Endodermal cell (in vitro differentiated cells): ENCODE results near the gene ACTL8. TPM values are rescaled to one million over a fixed set of nuclear protein-coding genes. Genes with fewer than 3 reads are reported as not detected.

Source experiments
- DNase-seq: peaks from one replicate; pipeline ENCODE4 v3.0.0-alpha.2; 2017
- H3K27ac ChIP-seq: 2 replicates; pipeline ENCODE4 v1.5.1; 2013; ENCODE audit warnings: mild to moderate bottlenecking, low read depth, low read length, moderate library complexity
- H3K27me3 ChIP-seq: 2 replicates; pipeline ENCODE4 v1.6.1; 2013; ENCODE audit warnings: mild to moderate bottlenecking, low read length, moderate library complexity; ENCODE audit not compliant: insufficient read depth, control insufficient read depth, poor library complexity, severe bottlenecking
- H3K36me3 ChIP-seq: 2 replicates; pipeline ENCODE4 v1.7.0; 2013; ENCODE audit warnings: mild to moderate bottlenecking, low read length, moderate library complexity; ENCODE audit not compliant: control insufficient read depth, insufficient read depth
- H3K4me1 ChIP-seq: one replicate; pipeline ENCODE4 v1.7.0; 2013; ENCODE audit warnings: low read length; ENCODE audit not compliant: control insufficient read depth, insufficient read depth
- H3K4me3 ChIP-seq: 2 replicates; pipeline ENCODE4 v1.5.1; 2013; ENCODE audit warnings: mild to moderate bottlenecking, low read length, moderate library complexity
- H3K9ac ChIP-seq: 2 replicates; pipeline ENCODE4 v1.6.1; 2013; ENCODE audit warnings: mild to moderate bottlenecking, low read length, moderate library complexity; ENCODE audit not compliant: poor library complexity, severe bottlenecking; ENCODE audit errors: extremely low read depth
- H3K9me3 ChIP-seq: 2 replicates; pipeline ENCODE4 v1.6.1; 2013; ENCODE audit warnings: mild to moderate bottlenecking, low read length, moderate library complexity; ENCODE audit not compliant: control insufficient read depth
- H3K27ac Mint-ChIP-seq: 2 replicates; pipeline ENCODE4 v1.8.0; 2020; ENCODE audit warnings: mixed read lengths
- H3K27me3 Mint-ChIP-seq: 2 replicates; pipeline ENCODE4 v1.8.0; 2021; ENCODE audit warnings: mild to moderate bottlenecking, mixed read lengths; ENCODE audit not compliant: insufficient read depth
- H3K36me3 Mint-ChIP-seq: 2 replicates; pipeline ENCODE4 v1.8.0; 2020; ENCODE audit warnings: low read depth, mixed read lengths
- H3K4me1 Mint-ChIP-seq: 2 replicates; pipeline ENCODE4 v1.8.0; 2020; ENCODE audit warnings: mixed read lengths
- H3K4me3 Mint-ChIP-seq: 2 replicates; pipeline ENCODE4 v1.8.0; 2020; ENCODE audit warnings: mild to moderate bottlenecking, moderate library complexity, mixed read lengths
- H3K9me3 Mint-ChIP-seq: 2 replicates; pipeline ENCODE4 v1.8.0; 2020; ENCODE audit warnings: mild to moderate bottlenecking, mixed read lengths
- WGBS, 2 experiments: methylation state at CpG; one replicate each; pipeline versions ENCODE4 v1.1.5 to v1.1.7; 2013; ENCODE audit warnings: missing lambda C conversion rate in 2 of 2, mixed read lengths in 1 of 2; ENCODE audit not compliant: insufficient coverage in 1 of 2, insufficient read length in 1 of 2; 5-methylcytosine and 5-hydroxymethylcytosine counted together
- total RNA-seq, 2 donors: library from RNA; stranded (reverse); fragmentation: NEBNext Ultra II Directional in 1 of 2; extraction: Animal tissue kit (Norgen Biotek cat#: 25700) in 1 of 2; gene quantifications; 2 replicates in 1 of 2; 3 replicates in 1 of 2; pipeline ENCODE4 v1.2.1, GENCODE V29; 2021
- TF ChIP-seq, protein P1 (sequence below): fragments of 200-600 bp; sonication (generic); conservative IDR thresholded peaks from 2 replicates; pipeline ENCODE4 v1.5.0; 2021; ENCODE audit warnings: antibody characterized with exemption, mild to moderate bottlenecking

The ACTL8 gene
- total RNA-seq, 2 donors from 2014 or later = not detected

DNA sequence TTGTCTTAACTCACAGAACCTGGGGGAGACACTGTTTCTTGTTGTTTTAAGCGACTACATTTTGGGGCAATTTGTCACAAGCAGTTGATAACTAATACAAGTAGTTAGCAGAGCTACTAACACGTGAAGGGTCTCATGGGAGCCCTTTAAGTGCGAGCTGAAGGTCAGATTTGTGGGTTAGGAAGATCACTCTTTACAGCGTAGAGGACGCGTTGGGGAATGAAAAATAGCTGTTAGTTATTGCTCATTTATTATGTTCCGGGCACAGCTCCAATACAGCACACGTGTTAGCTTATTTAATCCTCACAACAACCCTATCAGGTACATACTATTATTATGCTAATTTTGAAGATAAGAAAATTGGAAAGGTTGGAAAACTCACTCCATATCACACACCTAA lies 95.9 kb downstream of the ACTL8 start:
- WGBS, 2 experiments = 90 to 92% methylated on average over 6 to 8 of the region's 8 CpGs
- no peak overlapping the region for H3K4me3 ChIP-seq
- H3K27ac ChIP-seq = no peak overlapping the region
- Mint-ChIP-seq H3K4me3 (no peak overlapping the region), H3K9me3 (no peaks in the 10 kb centered on the region), H3K27ac (no peak overlapping the region), H3K4me1 (no peaks in the 10 kb centered on the region), H3K36me3 (no peaks in the 10 kb centered on the region), H3K27me3 (no peaks in the 10 kb centered on the region)
- H3K9me3 ChIP-seq = no peaks in the 10 kb centered on the region
- H3K27me3 ChIP-seq = no peaks in the 10 kb centered on the region
- DNase-seq = no peak
- H3K9ac ChIP-seq = no peak overlapping the region
- TF ChIP-seq, protein P1, sequence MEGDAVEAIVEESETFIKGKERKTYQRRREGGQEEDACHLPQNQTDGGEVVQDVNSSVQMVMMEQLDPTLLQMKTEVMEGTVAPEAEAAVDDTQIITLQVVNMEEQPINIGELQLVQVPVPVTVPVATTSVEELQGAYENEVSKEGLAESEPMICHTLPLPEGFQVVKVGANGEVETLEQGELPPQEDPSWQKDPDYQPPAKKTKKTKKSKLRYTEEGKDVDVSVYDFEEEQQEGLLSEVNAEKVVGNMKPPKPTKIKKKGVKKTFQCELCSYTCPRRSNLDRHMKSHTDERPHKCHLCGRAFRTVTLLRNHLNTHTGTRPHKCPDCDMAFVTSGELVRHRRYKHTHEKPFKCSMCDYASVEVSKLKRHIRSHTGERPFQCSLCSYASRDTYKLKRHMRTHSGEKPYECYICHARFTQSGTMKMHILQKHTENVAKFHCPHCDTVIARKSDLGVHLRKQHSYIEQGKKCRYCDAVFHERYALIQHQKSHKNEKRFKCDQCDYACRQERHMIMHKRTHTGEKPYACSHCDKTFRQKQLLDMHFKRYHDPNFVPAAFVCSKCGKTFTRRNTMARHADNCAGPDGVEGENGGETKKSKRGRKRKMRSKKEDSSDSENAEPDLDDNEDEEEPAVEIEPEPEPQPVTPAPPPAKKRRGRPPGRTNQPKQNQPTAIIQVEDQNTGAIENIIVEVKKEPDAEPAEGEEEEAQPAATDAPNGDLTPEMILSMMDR = no peak
- no peaks in the 10 kb centered on the region for H3K36me3 ChIP-seq
- no peaks in the 10 kb centered on the region for H3K4me1 ChIP-seq

DNA sequence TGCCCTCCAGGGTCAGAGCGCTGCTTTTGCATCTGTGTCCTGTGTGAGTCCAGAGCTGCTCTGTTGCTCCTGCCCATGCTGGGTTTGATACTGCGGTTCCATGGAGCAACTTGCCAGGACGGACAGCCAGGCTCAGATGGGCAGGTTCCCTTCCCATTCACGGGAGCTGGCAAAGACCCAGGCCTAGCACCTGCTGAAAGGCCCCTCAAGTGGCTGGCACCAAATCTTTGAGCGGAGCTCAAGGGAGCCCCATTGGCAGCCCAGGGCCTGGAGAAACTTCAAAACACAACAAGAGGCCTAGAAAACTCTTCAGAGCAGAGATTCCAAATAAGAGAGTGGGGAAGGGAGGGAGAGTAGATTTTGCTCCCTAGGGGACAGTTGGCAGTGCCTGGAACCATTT lies 97.2 kb downstream of the ACTL8 start:
- H3K27ac Mint-ChIP-seq = no peak overlapping the region
- Histone ChIP-seq H3K27me3 (no peaks in the 10 kb centered on the region), H3K27ac (no peak overlapping the region), H3K4me1 (no peaks in the 10 kb centered on the region), H3K4me3 (no peak overlapping the region), H3K36me3 (no peaks in the 10 kb centered on the region), H3K9ac (no peak overlapping the region), H3K9me3 (no peaks in the 10 kb centered on the region)
- H3K36me3 Mint-ChIP-seq = no peaks in the 10 kb centered on the region
- WGBS, 2 experiments = 90 to 98% methylated on average over 4 to 5 of the region's 5 CpGs
- no peak for DNase-seq
- no peaks in the 10 kb centered on the region for H3K4me1 Mint-ChIP-seq
- no peaks in the 10 kb centered on the region for H3K9me3 Mint-ChIP-seq
- no peak overlapping the region for H3K4me3 Mint-ChIP-seq
- TF ChIP-seq, protein P1 = no peak
- H3K27me3 Mint-ChIP-seq = no peaks in the 10 kb centered on the region

DNA sequence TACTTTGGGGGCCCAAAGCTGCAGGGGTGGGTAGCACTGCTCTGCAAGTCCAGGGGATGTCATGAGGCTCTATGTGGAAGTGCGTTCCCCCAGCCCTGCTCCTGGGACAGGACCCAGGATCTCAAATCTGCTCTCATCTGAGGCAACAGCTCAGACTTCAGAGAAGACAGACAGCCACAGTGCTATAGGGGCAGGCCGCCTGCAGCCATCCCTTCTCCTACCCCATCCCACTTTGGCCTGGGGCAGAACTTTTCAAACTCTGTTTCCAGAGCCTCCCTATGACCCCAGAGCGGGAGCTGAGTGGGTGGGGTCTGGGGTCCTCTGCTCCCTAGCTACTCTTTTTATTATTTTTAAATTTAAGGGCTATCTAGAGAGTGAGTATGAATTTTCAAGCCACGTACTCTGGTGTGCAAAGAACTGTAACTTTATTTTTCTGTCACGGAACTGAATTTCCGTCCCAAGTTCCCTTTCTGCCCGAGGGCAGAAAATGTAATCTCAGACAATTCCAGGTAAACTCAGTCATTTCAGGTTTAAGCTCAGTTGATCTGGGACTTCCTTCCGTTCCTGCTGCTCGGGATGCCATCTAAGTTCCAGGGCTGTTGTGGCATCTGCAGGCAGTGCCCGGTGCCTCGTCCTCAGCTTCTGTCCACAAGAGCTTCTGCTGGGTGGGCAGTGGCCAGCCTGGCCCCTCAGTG lies 98.3 kb downstream of the ACTL8 start:
- no peaks in the 10 kb centered on the region for H3K27me3 ChIP-seq
- Mint-ChIP-seq H3K27ac (no peak overlapping the region), H3K4me1 (no peaks in the 10 kb centered on the region), H3K27me3 (no peaks in the 10 kb centered on the region), H3K4me3 (no peak overlapping the region), H3K9me3 (no peaks in the 10 kb centered on the region), H3K36me3 (no peaks in the 10 kb centered on the region)
- DNase-seq = no peak
- no peaks in the 10 kb centered on the region for H3K9me3 ChIP-seq
- H3K9ac ChIP-seq = no peak overlapping the region
- TF ChIP-seq, protein P1 = no peak
- 89 to 91% methylated on average over 9 to 11 of the region's 11 CpGs for WGBS, 2 experiments
- H3K27ac ChIP-seq = no peak overlapping the region
- H3K36me3 ChIP-seq = no peaks in the 10 kb centered on the region
- no peaks in the 10 kb centered on the region for H3K4me1 ChIP-seq
- no peak overlapping the region for H3K4me3 ChIP-seq
